IMR-90 (cell line): ENCODE data around the gene NIT1. TPM values are rescaled to one million over a fixed set of nuclear protein-coding genes. Genes with fewer than 3 reads are reported as not detected.

Source experiments
- ATAC-seq: fragments of 200-7000 bp; cut with Tn5 transposase; 2 replicates; pipeline ENCODE4 v1.9.1; 2020; ENCODE audit warnings: low read depth, mild to moderate bottlenecking, moderate library complexity
- BruUV-seq: library from RNA; stranded (reverse); fragments of 400-500 nt; replicated peaks from 2 replicates; lab custom pipeline; 2021; lab: Mats Ljungman, UMichigan
- CTCF ChIA-PET: fragments of 300-600 bp; formaldehyde crosslinking; extraction: SDS; loops from one replicate; lab custom pipeline; 2021; ENCODE audit warnings: antibody characterized with exemption; lab: Yijun Ruan, JAX
- POLR2A ChIA-PET: fragments of 300-600 bp; sonication (Branson Sonifier 250); formaldehyde crosslinking; loops from one replicate; lab custom pipeline; 2022; ENCODE audit warnings: antibody characterized with exemption; ENCODE audit not compliant: unreplicated experiment; lab: Charles Lee
- DNase-seq: peaks from one replicate; pipeline ENCODE4 v3.0.0; 2013
- H2AFZ ChIP-seq: replicated peaks from 2 replicates; pipeline ENCODE3; 2013; ENCODE audit warnings: low read length, mild to moderate bottlenecking; ENCODE audit not compliant: poor library complexity
- H2AK5ac ChIP-seq: 2 replicates; pipeline ENCODE4 v1.6.1; 2013; ENCODE audit warnings: low read depth, low read length, inconsistent platforms
- H2AK9ac ChIP-seq: replicated peaks from 2 replicates; pipeline ENCODE3; 2013; ENCODE audit warnings: mild to moderate bottlenecking, low read depth, low read length, moderate library complexity; ENCODE audit not compliant: poor library complexity
- H2BK120ac ChIP-seq: 2 replicates; pipeline ENCODE4 v1.6.1; 2013; ENCODE audit warnings: low read depth, low read length, inconsistent platforms
- H2BK15ac ChIP-seq: 3 replicates; pipeline ENCODE4 v1.6.1; 2013; ENCODE audit warnings: low read depth, low read length, inconsistent platforms
- H2BK20ac ChIP-seq: 2 replicates; pipeline ENCODE4 v1.6.1; 2013; ENCODE audit warnings: low read depth, mild to moderate bottlenecking, inconsistent platforms, low read length, moderate library complexity
- H2BK5ac ChIP-seq: 2 replicates; pipeline ENCODE4 v1.6.1; 2013; ENCODE audit warnings: mild to moderate bottlenecking, low read depth, low read length, inconsistent platforms; ENCODE audit not compliant: poor library complexity, severe bottlenecking
- H3K14ac ChIP-seq: replicated peaks from 2 replicates; pipeline ENCODE4 v1.6.1; 2013; ENCODE audit warnings: low read depth, low read length, inconsistent platforms
- H3K18ac ChIP-seq: 2 replicates; pipeline ENCODE4 v1.6.1; 2013; ENCODE audit warnings: low read depth, low read length, control low read depth
- H3K23ac ChIP-seq: 2 replicates; pipeline ENCODE4 v1.6.1; 2013; ENCODE audit warnings: low read depth, low read length, inconsistent platforms
- H3K27ac ChIP-seq: 2 replicates; pipeline ENCODE4 v1.5.1; 2013; ENCODE audit warnings: mild to moderate bottlenecking, control low read depth, low read length; ENCODE audit not compliant: insufficient read depth
- H3K27me3 ChIP-seq: 2 replicates; pipeline ENCODE4 v1.6.1; 2013; ENCODE audit warnings: low read length; ENCODE audit not compliant: control insufficient read depth, insufficient read depth
- H3K36me3 ChIP-seq: 2 replicates; pipeline ENCODE4 v1.6.1; 2013; ENCODE audit warnings: low read length, mixed read lengths; ENCODE audit not compliant: control insufficient read depth, insufficient read depth
- H3K4ac ChIP-seq: 2 replicates; pipeline ENCODE4 v1.6.1; 2013; ENCODE audit warnings: low read depth, low read length, inconsistent platforms
- H3K4me1 ChIP-seq: 2 replicates; pipeline ENCODE4 v1.6.1; 2013; ENCODE audit warnings: low read length, mixed read lengths; ENCODE audit not compliant: control insufficient read depth, insufficient read depth
- H3K4me2 ChIP-seq: 2 replicates; pipeline ENCODE4 v1.6.1; 2013; ENCODE audit warnings: low read depth, mild to moderate bottlenecking, control low read depth, low read length, moderate library complexity
- H3K4me3 ChIP-seq: 2 replicates; pipeline ENCODE4 v1.5.1; 2013; ENCODE audit warnings: low read depth, mild to moderate bottlenecking, control low read depth, low read length, moderate library complexity; ENCODE audit not compliant: insufficient read depth
- H3K56ac ChIP-seq: 2 replicates; pipeline ENCODE4 v1.6.1; 2013; ENCODE audit warnings: low read length, inconsistent platforms; ENCODE audit not compliant: insufficient read depth; ENCODE audit errors: extremely low read depth
- H3K79me1 ChIP-seq, 2 experiments: 2 replicates each; pipeline ENCODE4 v1.6.1; 2013; ENCODE audit warnings: low read length in 2 of 2, inconsistent platforms in 1 of 2, low read depth in 1 of 2
- H3K9ac ChIP-seq: 2 replicates; pipeline ENCODE4 v1.6.1; 2013; ENCODE audit warnings: low read depth, low read length, control low read depth
- H3K9me1 ChIP-seq: 2 replicates; pipeline ENCODE4 v1.6.1; 2013; ENCODE audit warnings: low read length, inconsistent platforms; ENCODE audit not compliant: insufficient read depth
- H3K9me3 ChIP-seq: 2 replicates; pipeline ENCODE4 v1.6.1; 2013; ENCODE audit warnings: low read length; ENCODE audit not compliant: control insufficient read depth, insufficient read depth
- H4K20me1 ChIP-seq: 2 replicates; pipeline ENCODE4 v1.6.1; 2013; ENCODE audit warnings: low read length, inconsistent platforms; ENCODE audit not compliant: insufficient read depth
- H4K5ac ChIP-seq: 2 replicates; pipeline ENCODE4 v1.6.1; 2013; ENCODE audit warnings: mild to moderate bottlenecking, low read depth, low read length, control low read depth
- H4K8ac ChIP-seq, 2 experiments: 2 replicates each; pipeline ENCODE4 v1.6.1; 2013; ENCODE audit warnings: low read depth in 2 of 2, low read length in 2 of 2, control low read depth in 1 of 2, inconsistent platforms in 1 of 2
- H4K91ac ChIP-seq: 2 replicates; pipeline ENCODE4 v1.6.1; 2013; ENCODE audit warnings: low read depth, low read length, inconsistent platforms; ENCODE audit not compliant: insufficient read depth
- MAZ ChIP-seq: IDR thresholded peaks from 2 replicates; pipeline ENCODE4 v1.6.1; 2012; ENCODE audit warnings: low read depth, mild to moderate bottlenecking, low read length, improper control_type of control experiment, moderate library complexity, borderline replicate concordance
- WGBS, 2 experiments: methylation state at CpG; one replicate each; pipeline versions ENCODE4 v1.1.5 to v1.1.7; 2013; ENCODE audit warnings: missing lambda C conversion rate in 2 of 2; ENCODE audit not compliant: insufficient read length in 1 of 2; ENCODE audit errors: extremely low coverage in 2 of 2; 5-methylcytosine and 5-hydroxymethylcytosine counted together
- dilution Hi-C: fragments of 300-500 bp; cut with HindIII; formaldehyde crosslinking; loops from one replicate; pipeline ENCODE4 v1.14.3; 2018; ENCODE audit warnings: low sequenced_read_pairs; ENCODE audit not compliant: unreplicated experiment
- in situ Hi-C: fragments of 300-500 bp; cut with MboI; formaldehyde crosslinking; loops from 3 replicates; pipeline ENCODE4 v1.14.3; 2019; ENCODE audit warnings: low sequenced_read_pairs, inconsistent platforms, mixed read lengths
- intact Hi-C: fragments of 100-400 bp; cut with micrococcal nuclease; formaldehyde crosslinking; loops from 2 replicates; pipeline ENCODE4 v1.10.0; 2022
- polyA plus RNA-seq, 3 experiments: library from polyadenylated mRNA; depleted of rRNA; stranded (reverse); fragments of >200 nt; gene quantifications; 2 replicates each; pipeline ENCODE4 v1.2.3, GENCODE V29; 2012; ENCODE audit warnings: low replicate concordance in 1 of 3
- total RNA-seq: library from RNA; depleted of rRNA; stranded (reverse); fragments of >200 nt; gene quantifications from 2 replicates; pipeline ENCODE4 v1.2.3, GENCODE V29; 2012

NIT1 gene
- total and polyA plus RNA-seq, 2 of the 4 experiments (the other 2 are of a cell fraction): 22.8 to 33.6 TPM

- no peak overlapping the region for H3K9ac ChIP-seq
- no peak overlapping the region for H2AK5ac ChIP-seq
- H2BK20ac ChIP-seq: no peak overlapping the region
- in situ Hi-C loops: no loop called here
- H3K36me3 ChIP-seq: no peaks in the 10 kb centered on the region
- no peaks in the 10 kb centered on the region for H3K79me1 ChIP-seq
- H2AFZ ChIP-seq: no peak overlapping the region
- H4K20me1 ChIP-seq: no peaks in the 10 kb centered on the region
- no peak overlapping the region for H2BK5ac ChIP-seq
- H3K4me3 ChIP-seq: no peak overlapping the region
- TF ChIP-seq MAZ: no peak
- H4K91ac ChIP-seq: no peak overlapping the region
- no peak overlapping the region for H3K56ac ChIP-seq
- no peak overlapping the region for H3K4ac ChIP-seq
- no peak overlapping the region for H3K14ac ChIP-seq
- no peak overlapping the region for H4K5ac ChIP-seq
- no peaks in the 10 kb centered on the region for H3K9me1 ChIP-seq
- dilution Hi-C loops: no loop called here
- DNase-seq: no peak
- no peaks in the 10 kb centered on the region for H3K27me3 ChIP-seq
- no TSS peak for BruUV-seq
- H3K4me1 ChIP-seq: no peaks in the 10 kb centered on the region
- H4K8ac ChIP-seq: no peak overlapping the region
- no peak overlapping the region for H2BK120ac ChIP-seq
- 100% methylated on average over 2 of the region's 3 CpGs; no CpG with 5 or more reads in 1 of the 2 experiments for WGBS, 2 experiments
- ATAC-seq: no peak
- H2AK9ac ChIP-seq: no peak overlapping the region
- H3K9me3 ChIP-seq: no peaks in the 10 kb centered on the region
- ChIA-PET CTCF (no interaction called here), POLR2A (no interaction called here)
- H2BK15ac ChIP-seq: no peak overlapping the region
- intact Hi-C loops: no loop called here
- H3K18ac ChIP-seq: no peak overlapping the region
- no peak overlapping the region for H3K27ac ChIP-seq
- no peak overlapping the region for H3K23ac ChIP-seq
- no peak overlapping the region for H3K4me2 ChIP-seq
These were observed 27.9 kb downstream of the NIT1 start for GRCh38 chr1:161145832-161146231.
